IPS-15b (cell line): ENCODE results near the gene SS18L1.

ENCODE experiments used
- H3K27me3 ChIP-seq: one replicate; pipeline ENCODE4 v1.6.1; 2013; ENCODE audit warnings: low read length; ENCODE audit not compliant: control insufficient read depth, insufficient read depth
- H3K36me3 ChIP-seq: one replicate; pipeline ENCODE4 v1.6.1; 2013; ENCODE audit warnings: low read length; ENCODE audit not compliant: control insufficient read depth, insufficient read depth
- H3K4me1 ChIP-seq: one replicate; pipeline ENCODE4 v1.6.1; 2013; ENCODE audit warnings: mild to moderate bottlenecking, low read length; ENCODE audit not compliant: control insufficient read depth, insufficient read depth
- H3K4me3 ChIP-seq: one replicate; pipeline ENCODE4 v1.5.1; 2013; ENCODE audit warnings: low read depth, low read length
- H3K9ac ChIP-seq: one replicate; pipeline ENCODE4 v1.6.1; 2013; ENCODE audit warnings: low read depth, mild to moderate bottlenecking, low read length
- H3K9me3 ChIP-seq: one replicate; pipeline ENCODE4 v1.6.1; 2013; ENCODE audit warnings: mild to moderate bottlenecking, low read length; ENCODE audit not compliant: control insufficient read depth, insufficient read depth

Gene SS18L1

GRCh38 chr20:62197311-62197710 lies 53.7 kb downstream of the SS18L1 start:
- Histone ChIP-seq H3K4me3 (no peak overlapping the region), H3K4me1 (no peaks in the 10 kb centered on the region), H3K27me3 (no peaks in the 10 kb centered on the region), H3K9ac (no peak overlapping the region), H3K9me3 (no peaks in the 10 kb centered on the region), H3K36me3 (peaks cover 30% of the 10 kb centered on the region)

DNA sequence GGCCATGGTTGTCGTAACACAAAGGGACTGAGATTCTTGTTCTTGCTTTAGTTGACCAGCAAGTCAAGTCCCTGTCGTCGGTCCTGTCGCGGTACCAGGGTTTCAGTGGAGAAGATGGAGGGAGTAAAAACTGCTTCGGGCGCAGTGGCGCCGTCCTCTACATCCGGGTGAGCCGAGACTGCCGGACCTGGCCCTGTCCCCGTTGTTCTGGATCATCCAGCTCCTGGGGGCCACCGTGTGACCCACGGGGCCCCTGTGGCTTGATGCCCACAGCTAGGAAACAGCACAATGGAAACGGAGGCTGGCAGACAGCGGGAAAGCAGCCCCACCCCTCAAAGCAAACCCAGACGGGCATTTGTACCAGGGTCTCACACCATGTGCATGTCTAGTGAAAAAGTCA lies 54.2 kb downstream of the SS18L1 start:
- no peak overlapping the region for H3K4me3 ChIP-seq
- H3K36me3 ChIP-seq: peaks cover 30% of the 10 kb centered on the region
- H3K27me3 ChIP-seq: no peaks in the 10 kb centered on the region

DNA sequence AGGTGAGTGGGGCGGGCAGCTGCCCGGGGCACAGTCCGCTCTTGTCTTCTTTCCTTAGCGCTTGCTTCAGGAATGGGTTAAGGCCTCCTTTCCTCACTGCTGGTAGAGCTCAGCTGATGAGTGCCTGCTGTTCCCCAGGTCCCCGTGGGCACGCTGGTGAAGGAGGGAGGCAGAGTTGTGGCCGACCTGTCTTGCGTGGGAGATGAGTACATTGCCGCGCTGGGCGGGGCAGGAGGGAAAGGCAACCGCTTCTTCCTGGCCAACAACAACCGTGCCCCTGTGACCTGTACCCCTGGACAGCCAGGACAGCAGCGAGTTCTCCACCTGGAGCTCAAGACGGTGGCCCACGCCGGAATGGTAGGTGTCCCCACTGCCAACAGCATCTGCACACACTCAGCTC lies 54.9 kb downstream of the SS18L1 start:
- Histone ChIP-seq H3K9me3 (no peaks in the 10 kb centered on the region), H3K9ac (no peak overlapping the region), H3K4me3 (no peak overlapping the region), H3K27me3 (no peaks in the 10 kb centered on the region), H3K36me3 (peaks cover 30% of the 10 kb centered on the region), H3K4me1 (no peaks in the 10 kb centered on the region)

More for the DNA sequence above, 54.2 kb downstream of the SS18L1 start:
- H3K4me1 ChIP-seq: no peaks in the 10 kb centered on the region
- H3K9ac ChIP-seq: no peak overlapping the region
- H3K9me3 ChIP-seq: no peaks in the 10 kb centered on the region

DNA sequence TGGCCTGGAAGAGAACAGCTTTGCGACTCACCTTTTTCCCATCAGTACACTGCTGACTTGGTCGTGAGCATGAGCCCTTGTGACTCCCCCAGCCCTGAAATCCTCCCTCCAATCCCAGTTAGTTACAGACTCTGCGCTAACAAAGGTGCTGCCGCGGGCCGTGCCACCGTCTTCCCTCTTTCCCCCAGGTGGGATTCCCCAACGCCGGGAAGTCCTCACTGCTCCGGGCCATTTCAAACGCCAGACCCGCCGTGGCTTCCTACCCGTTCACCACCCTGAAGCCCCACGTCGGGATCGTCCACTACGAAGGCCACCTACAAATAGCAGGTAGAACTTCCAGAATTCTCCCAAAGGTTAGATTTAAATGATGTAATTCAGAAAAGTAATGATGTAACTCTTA lies 55.4 kb downstream of the SS18L1 start:
- H3K36me3 ChIP-seq: peaks cover 30% of the 10 kb centered on the region
- H3K4me3 ChIP-seq: no peak overlapping the region
- no peak overlapping the region for H3K9ac ChIP-seq
- H3K27me3 ChIP-seq: no peaks in the 10 kb centered on the region
- H3K9me3 ChIP-seq: no peaks in the 10 kb centered on the region
- no peaks in the 10 kb centered on the region for H3K4me1 ChIP-seq

DNA sequence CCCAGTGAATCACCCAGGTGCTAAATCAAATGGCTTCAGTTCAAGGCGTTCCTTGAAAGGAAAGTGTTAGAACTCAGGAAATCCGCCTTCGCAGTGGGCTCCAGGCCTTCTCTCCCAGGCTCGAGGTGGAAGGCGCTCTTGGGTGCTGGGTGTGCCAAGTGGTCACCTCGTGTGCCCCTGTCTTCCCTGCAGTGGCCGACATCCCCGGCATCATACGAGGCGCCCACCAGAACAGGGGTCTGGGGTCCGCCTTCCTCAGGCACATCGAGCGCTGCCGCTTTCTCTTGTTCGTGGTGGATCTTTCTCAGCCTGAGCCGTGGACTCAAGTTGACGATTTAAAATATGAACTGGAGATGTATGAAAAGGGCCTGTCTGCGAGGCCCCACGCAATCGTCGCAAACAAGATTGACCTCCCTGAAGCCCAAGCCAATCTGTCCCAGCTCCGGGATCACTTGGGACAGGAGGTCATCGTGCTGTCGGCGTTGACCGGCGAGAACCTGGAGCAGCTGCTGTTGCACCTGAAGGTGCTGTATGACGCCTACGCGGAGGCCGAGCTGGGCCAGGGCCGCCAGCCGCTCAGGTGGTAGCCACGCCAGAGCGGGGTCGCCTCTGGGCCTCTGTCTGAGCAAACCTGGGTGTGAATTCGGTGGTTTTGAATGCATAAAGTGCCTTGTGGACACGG lies 57.1 kb downstream of the SS18L1 start:
- no peak overlapping the region for H3K9ac ChIP-seq
- H3K4me1 ChIP-seq: no peaks in the 10 kb centered on the region
- no peaks in the 10 kb centered on the region for H3K9me3 ChIP-seq
- no peaks in the 10 kb centered on the region for H3K27me3 ChIP-seq
- H3K36me3 ChIP-seq: peaks cover 30% of the 10 kb centered on the region
- no peak overlapping the region for H3K4me3 ChIP-seq

DNA sequence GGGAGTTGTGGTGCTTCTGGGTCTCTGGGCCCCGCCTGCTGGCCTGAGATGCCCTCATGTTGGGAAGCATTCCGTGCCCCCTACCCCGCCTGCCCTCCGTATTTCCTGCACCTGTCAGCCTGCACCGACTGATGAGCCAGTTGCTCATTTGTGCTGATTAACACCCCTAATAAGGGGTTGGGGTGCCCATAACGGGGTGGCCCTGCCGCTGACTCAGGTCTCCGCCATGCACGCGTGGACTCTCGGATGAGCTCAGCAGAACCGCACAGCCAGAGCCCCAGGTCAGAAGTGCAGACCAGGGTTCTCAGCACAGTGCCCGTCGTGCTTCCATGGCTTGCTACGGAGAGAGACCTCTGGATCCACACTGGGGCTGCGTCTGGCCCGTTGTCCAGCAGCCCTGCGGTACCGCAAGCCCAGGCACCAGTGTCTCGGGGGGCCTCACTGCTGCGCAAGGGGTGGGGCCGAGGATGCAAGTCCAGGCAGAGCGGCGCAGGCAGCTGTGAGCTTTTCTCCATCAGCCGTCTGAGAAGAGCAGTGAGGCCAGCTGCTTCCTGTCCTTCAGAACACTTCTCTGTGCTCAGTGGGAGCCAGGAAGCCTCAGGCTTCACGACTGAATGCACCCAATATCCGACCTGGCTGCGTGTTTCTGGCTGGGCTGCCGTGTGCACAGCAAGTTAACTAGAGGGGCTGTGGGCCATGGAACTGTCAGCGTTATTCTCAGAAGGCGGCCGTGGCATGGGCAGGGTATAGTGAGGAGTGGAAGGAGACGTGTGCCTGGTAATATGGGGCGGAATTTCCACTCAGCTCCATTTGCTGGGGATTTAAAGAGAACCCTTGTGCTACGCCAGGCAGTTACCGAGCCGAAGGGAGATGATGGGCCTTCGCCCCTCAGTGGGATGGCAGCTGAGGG lies 57.9 kb downstream of the SS18L1 start:
- Histone ChIP-seq H3K9me3 (no peaks in the 10 kb centered on the region), H3K4me1 (no peaks in the 10 kb centered on the region), H3K36me3 (peaks cover 30% of the 10 kb centered on the region), H3K4me3 (no peak overlapping the region), H3K27me3 (no peaks in the 10 kb centered on the region), H3K9ac (no peak overlapping the region)

- Histone ChIP-seq H3K9ac (no peak overlapping the region), H3K4me3 (no peak overlapping the region), H3K36me3 (peaks cover 30% of the 10 kb centered on the region), H3K9me3 (no peaks in the 10 kb centered on the region), H3K4me1 (no peaks in the 10 kb centered on the region), H3K27me3 (no peaks in the 10 kb centered on the region)
These were observed 58.5 kb downstream of the SS18L1 start for GRCh38 chr20:62202083-62202395.

DNA sequence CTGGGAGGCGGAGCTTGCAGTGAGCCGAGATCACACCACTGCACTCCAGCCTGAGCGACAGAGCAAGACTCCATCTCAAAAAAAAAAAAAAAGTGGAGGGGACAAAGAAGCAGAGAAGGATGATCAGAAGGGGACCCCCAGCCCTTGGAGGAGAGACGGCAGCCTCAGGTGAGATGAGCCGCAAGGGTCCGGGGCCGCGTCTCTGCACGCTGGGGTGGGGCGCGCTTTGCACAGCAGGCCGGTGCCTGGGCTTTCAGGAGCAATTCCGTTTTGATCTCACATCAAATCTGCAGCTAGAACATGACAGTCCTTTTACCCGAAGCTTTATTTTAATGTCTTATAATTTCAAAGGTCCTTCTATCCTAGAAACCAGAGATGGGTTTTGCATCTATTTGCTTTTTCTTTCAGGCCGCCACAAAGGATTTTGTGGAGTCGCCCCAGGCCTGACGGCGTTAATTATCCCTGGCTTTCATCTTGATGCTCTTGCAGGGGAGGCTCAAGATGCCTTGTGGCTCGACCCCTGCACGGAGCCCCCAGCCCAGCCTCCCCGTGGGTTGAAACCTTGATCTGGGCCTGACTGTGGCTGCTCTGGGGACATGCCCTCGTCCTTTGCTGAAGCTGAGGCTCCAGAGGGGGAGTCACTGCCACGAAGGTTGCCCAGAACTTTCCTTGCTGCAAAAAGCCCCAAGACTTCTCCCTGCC lies 59.3 kb downstream of the SS18L1 start:
- Histone ChIP-seq H3K36me3 (peaks cover 30% of the 10 kb centered on the region), H3K9me3 (no peaks in the 10 kb centered on the region), H3K9ac (no peak overlapping the region), H3K4me3 (no peak overlapping the region), H3K4me1 (no peaks in the 10 kb centered on the region), H3K27me3 (no peaks in the 10 kb centered on the region)

DNA sequence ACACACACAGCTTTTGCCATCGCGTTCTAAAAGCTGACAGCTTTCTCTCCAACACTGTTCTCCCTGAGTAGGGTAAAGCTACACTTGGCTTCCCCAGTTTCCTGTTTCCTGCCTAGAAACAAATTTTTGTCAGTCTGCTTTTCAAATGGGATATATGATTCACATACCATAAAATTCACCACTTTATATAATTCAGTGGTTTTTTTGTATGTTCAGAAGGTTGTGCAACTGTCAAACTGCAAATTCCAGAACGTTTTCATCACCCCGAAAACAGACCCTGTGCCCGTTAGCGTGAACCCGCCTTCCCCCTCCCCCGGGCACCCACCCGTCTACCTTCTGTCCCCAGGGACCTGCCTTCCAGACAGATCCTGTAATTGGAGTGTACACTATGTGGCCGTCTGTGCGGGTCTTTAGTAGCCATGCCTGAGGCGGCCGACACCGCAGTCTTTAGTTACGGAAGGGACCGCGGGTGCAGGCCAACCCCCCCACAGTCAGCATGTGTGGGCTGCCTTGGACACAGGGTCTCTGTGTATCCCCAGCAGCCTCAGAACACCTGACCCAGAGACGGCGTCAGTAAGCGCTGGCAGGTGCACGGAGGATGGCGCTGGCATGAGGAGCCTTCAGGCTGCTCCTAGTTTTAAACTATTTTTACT lies 59.9 kb downstream of the SS18L1 start:
- Histone ChIP-seq H3K36me3 (peaks cover 26% of the 10 kb centered on the region), H3K9ac (no peak overlapping the region), H3K4me1 (no peaks in the 10 kb centered on the region), H3K27me3 (no peaks in the 10 kb centered on the region), H3K9me3 (no peaks in the 10 kb centered on the region), H3K4me3 (no peak overlapping the region)

DNA sequence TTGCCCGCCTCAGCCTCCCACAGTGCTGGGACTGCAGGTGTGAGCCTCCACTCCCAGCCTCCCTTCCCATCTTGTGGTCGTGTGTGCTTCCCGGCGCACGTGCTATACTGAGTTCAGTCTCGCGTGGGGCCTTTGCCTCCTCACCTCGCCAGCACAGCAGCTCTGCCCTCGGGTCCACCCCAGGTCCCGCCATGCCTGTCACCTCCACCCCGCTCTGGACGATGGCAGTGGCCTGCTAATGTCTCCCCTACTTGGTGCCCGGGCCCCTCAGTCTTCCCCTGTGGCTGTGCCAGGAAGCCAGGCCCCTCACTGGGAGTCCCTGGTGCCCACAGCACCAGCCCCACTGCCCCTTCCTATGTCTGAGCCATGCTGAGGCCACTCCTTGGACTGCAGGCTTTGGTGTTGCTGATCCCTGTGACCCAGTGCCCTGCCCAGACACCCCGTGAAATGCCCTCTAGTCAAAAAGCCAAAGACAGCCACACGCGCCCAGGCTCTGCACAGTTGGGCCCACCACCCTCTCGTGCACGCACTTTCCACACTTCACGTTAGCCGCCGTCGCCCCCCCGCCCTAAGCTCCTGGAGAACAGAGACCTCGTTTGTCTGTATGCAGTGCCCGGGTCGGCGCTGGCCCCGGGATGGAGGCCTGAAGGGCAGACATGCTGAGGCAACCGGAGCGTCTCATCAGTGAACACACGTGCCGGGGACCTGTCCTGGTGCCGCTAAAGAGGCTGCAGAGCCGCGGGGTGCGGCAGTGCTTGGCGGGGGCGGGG lies 62.2 kb downstream of the SS18L1 start:
- H3K27me3 ChIP-seq: no peaks in the 10 kb centered on the region
- H3K4me1 ChIP-seq: no peaks in the 10 kb centered on the region
- H3K9ac ChIP-seq: no peak overlapping the region
- H3K9me3 ChIP-seq: no peaks in the 10 kb centered on the region
- H3K4me3 ChIP-seq: no peak overlapping the region
- peaks cover 10% of the 10 kb centered on the region for H3K36me3 ChIP-seq

- no peaks in the 10 kb centered on the region for H3K27me3 ChIP-seq
- H3K4me1 ChIP-seq: no peaks in the 10 kb centered on the region
- peaks cover 5% of the 10 kb centered on the region for H3K36me3 ChIP-seq
- no peaks in the 10 kb centered on the region for H3K9me3 ChIP-seq
- H3K9ac ChIP-seq: no peak overlapping the region
- H3K4me3 ChIP-seq: no peak overlapping the region
These were observed 62.8 kb downstream of the SS18L1 start for GRCh38 chr20:62206388-62206775.
